CD4-positive, alpha-beta T cell treated with Interleukin-6 at 100 ng/mL for 8 hours (primary cell): ENCODE data around the gene ARHGDIB.
A peak's percentile ranks its signal among the peaks of the same experiment; 100 is the strongest.

ENCODE experiments used
- DNase-seq: peaks from one replicate; pipeline ENCODE4 v3.0.0-alpha.2; 2020; ENCODE audit warnings: mixed read lengths, low spot score

The ARHGDIB gene

GRCh38 chr12:14961466-14962152 lies at the start of gene ARHGDIB:
TSS of gene ARHGDIB (minus strand) at chr12:14961601. CDS start at chr12:14950712, 10,889 bp downstream.
- peak; percentile 91 for DNase-seq

DNA sequence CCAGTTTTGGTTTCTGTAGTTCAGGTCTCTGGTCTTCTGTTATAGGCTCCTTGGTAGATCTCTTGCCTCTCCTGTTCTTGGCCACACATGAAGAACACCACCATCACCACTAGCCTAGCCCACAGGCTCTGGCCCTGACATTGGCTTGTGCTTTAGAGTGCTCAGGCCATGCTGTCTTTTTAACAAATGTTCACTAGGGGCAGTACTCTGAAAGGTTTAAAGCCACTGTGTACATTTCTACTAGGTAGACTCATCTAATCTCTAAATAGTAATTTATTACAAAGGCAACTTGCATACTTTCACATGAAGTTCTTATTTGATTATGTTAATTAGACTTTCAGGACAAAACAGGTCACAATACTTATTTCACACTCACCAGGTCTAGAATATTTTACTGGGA lies 49.8 kb upstream of the ARHGDIB start:
- DNase-seq = no peak

DNA sequence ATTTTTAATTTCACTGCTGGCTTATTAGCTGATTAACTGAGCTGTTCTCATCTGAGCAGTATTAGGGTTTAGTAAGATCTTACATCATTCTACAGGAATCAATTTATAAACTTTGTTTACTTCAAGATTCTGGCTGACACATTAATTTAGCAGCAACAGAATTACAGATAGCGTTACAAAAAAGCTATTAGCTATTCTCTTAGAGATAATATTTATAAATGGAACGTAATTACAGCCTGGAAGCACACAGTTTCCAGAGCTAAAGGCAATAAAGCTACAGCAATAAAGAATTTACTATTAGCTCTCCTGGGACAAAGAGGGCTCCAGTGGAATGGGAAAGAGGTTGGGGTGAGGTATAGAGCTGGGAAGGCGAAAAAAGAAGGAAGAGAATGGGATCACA lies 46.1 kb upstream of the ARHGDIB start:
- no peak for DNase-seq

DNA sequence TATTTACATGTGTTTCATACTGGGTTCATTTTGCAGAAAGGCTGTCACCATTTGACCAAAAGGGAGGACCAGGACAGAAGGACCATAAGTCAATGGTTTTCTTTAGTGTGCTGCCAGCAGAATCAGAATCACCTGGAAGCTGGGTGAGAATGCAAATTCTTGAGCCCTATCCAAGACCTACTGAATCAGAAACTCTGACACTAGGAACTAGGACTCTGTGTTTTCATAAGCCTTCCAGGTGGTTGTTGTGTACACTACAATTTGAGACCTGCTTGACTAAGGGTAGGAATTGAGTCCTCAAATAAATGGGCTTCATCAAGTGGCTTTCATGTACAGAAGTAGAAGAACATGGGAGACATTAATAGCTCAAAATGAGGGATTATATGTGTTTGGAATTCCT lies 43.7 kb upstream of the ARHGDIB start:
- no peak for DNase-seq

DNA sequence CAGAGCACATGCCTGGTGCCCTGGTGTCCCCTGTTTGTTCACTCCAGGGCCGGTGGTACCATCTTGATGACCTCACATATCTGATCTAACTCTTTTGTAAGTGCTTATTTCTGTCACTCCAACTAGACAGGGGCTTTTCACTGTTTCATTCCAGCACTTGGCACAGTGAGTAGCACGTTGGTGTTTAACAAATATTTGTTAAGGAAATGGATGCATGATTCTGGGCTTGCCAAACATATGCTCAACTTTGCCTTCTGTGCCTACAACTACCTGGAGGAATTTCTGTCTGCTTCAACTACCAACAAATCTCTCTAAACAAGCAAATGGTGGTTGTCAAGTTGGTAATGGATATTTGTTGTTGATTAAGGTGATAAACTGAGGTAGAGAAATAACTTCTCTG lies 43.0 kb upstream of the ARHGDIB start:
- DNase-seq = no peak

DNA sequence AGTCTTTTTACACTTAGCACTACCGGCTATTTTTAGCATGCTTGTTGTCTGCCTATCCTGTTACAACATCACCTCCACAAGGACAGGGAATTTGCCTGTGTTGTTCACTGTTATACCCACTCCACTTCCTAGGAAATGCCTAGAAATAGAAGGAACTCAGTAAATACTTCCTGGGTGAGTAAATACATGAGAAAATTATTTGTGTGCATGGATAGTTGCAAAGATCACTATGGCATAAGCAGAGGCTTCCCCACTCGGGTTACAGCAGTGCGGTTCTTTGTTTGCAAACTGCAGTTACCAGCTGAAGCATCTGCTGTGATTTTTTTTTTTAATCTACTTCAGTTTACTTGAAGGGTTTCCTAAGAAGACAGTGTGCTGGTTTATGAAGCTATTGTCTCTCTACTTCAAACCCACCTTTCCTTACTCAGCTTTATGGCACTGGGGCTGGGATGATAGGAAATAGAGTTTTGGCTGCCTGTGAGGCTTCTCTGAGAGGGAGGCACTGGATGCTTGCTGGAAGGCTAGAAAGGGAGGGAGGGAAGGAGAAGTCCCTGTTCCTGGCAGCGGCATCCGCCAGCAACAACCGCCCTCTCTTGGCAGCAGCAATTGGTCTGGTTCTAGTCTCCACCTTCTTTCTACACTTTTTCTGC lies 40.5 kb upstream of the ARHGDIB start:
- no peak for DNase-seq

DNA sequence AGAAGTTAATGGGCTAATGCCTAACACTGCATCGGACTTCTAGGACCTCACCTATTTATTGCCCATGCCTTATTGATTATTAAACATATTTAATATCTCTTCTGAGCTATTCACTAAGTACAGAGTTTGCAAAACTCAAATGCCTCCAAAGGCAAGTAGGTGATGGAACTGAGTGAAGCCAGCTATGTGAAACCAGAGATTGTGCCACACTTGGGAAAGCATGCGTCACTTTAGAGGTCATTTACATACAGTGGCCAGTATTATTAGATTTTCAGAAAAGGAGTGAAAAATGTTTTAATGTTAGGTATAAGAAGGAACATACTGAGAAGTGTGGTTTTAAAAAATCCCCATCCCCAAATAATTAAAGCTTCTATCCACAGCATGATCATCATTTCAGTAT lies 39.2 kb upstream of the ARHGDIB start:
- DNase-seq = no peak

- DNase-seq = no peak
Measured at GRCh38 chr12:14999695-15000365, 38.4 kb upstream of the ARHGDIB start.

GRCh38 chr12:14999021-14999694 lies 37.8 kb upstream of the ARHGDIB start:
- DNase-seq = no peak

DNA sequence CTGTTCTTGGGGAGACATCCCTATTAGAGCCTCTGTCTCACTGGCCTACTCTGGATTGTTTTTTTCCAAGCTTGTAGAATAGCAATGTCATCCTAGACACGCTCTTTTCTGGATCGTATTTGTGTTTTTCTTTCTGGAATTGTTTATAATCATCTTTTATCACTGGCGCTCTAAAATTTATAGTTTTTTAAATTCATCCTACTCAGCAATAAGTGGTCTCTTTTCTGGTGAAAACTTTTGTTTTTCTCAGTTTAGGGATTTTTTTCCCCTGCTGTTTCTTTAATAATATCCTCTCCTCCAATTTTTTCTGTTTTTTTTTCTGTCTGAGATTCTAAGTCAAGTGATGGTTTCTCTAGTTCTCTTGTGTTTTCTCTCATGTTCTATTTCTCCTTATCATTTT lies 36.6 kb upstream of the ARHGDIB start:
- DNase-seq = no peak

DNA sequence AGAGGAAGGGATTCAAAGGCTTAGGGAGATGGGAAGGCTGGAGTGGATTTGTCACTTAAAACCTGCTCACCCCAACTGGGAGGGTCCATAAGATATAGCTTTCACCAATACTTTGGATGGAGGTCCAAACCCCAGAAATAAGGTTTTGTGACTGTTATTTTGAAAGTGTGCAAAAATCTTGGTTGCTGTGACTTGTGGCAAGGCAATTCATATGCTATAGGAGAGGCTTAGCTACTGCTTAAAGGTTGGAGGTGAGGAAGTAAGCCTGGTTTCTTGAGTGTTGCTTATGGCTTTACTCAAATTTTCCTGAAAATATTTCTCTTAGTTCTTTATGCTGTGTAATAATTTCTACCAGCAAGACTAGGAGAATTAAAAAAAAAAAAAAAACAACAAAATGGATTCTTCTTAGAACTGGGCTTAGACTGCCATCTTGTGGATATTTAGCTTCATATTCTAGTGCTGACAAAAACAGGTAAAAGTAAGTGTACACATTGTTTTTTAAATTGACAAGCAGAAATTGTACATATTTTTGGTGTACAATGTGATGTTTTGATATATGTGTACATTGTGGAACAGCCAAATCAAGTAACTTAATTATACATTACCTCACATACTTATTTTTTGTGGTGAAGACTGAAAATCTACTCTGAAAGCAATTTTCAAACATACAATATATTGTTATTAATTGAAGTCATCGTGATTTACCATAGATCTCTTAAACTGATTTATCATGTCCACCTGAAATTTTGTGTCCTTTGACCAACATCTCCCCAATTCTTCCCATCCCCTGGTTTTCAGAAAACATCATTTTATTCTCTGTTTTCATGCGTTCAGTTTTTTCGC lies 34.4 kb upstream of the ARHGDIB start:
- peak; percentile 40 for DNase-seq

- peak; percentile 8 for DNase-seq
Measured at GRCh38 chr12:14994610-14995009, 33.2 kb upstream of the ARHGDIB start.

GRCh38 chr12:14993537-14994266 lies 32.3 kb upstream of the ARHGDIB start:
- DNase-seq = no peak

DNA sequence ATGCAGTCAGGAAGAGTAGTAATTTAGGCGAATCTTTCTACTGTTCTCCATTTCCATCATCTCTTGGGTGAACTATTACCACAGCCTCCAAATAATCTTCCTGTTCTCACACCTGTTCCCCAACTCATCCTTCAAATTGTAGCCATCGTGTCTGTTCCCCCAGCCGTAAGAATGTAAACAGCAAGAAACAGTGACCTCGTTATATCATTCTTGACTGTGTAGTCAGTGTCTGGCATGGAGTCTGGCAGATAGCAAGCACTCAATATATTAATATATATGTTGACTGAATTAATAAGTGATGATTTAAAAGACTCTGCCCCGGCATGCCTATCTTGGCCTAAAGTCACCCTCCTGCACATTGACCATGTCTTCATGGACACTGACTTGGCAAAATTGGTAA lies 31.7 kb upstream of the ARHGDIB start:
- no peak for DNase-seq

DNA sequence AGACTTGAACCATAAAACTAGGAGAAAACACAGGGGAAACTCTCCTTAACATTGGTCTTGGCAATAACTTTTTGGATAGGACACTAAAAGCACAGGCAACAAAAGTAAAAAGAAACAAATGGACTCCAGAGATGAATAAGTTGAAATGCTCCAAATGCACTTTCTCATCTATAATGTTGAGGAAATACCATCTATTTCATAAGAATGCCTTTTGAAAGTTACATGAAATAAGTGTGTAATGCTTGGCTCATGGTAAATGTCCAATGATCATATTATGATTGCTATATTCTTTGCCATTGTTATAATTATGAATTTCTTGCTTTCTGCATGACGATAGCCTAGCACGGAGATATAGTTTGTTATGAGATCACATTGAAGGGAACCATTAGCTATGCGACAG lies 31.3 kb upstream of the ARHGDIB start:
- DNase-seq = no peak

DNA sequence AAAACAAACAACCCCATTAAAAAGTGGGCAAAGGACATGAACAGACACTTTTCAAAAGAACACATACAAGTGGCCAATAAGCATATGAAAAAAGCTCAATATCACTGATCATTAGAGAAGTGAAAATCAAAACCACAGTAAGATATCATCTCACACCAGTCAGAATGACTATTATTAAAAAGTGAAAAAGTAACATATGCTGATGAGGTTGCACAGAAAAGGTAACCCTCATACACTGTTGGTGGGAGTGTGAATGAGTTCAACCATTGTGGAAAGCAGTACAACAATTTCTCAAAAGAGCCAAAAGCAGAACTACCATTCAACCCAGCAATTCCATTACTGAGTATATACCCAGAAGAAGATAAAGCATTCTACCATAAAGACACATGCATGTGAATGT lies 29.7 kb upstream of the ARHGDIB start:
- no peak for DNase-seq

GRCh38 chr12:14989790-14990189 lies 28.4 kb upstream of the ARHGDIB start:
- DNase-seq = no peak

- DNase-seq = no peak
Measured at GRCh38 chr12:14988035-14988434, 26.6 kb upstream of the ARHGDIB start.

DNA sequence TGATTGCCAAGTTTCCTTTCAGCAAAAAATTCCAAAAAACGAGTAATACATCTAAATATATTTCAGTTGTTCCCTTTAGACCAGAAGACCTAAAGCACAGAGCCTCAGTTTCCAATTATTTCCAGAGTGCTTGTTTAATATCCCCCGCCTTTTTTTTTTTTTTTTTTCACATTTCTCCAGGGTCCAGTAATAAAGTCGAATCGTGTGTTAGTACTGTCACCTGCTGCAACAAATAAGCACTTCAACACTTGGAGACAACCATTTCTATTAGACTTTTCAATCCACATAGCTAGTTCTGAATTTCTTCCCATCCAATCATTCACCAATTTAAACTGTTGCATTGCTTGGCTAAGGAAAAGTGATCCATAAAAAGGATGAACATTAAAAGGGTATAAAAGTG lies 25.0 kb upstream of the ARHGDIB start:
- no peak for DNase-seq

DNA sequence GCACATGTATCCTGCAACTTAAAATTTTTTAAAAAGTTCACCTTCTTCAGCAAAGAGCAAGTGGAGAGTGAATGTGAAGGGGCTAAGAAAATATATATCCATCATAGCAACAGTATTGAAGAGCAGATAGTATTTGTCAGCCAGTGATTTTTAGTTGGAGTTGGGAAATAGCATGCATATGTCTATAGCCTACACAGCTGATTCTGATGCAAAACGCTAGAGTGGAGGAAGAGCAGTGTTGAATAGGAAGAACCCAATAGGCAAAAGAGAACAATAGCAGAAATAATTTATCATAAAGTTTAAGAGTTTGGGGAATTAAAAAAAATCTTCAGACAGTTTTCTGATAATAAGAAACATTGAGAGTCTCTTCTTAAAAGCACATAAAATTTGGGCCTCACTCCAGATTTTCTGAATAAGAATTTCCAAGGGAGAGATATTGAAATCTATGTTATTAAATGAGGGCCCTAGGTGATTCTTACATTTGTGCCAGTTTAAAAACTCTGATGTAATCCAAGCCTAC lies 23.4 kb upstream of the ARHGDIB start:
- DNase-seq = no peak

DNA sequence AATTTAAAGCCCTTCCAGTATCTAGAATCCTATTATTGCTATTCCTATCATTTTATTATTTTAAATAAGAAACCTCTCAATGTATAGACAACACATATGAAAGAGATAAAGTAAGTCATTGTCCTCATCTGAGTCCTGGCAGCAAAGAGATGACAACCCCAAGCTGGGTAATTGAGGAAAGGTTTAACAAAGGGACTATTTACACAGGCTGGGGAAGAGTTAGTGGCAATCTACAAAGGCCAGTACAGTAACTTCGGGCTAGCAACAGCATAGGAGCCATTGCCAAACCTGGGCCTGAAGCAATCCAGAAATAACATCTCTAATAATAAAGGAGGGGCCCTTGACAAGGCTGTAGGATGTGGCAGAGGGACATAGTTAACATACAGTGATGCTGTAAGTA lies 22.6 kb upstream of the ARHGDIB start:
- DNase-seq = no peak
